ENCODE results near the gene TACC2.

- no peak for TF ChIP-seq CTCF (IDR thresholded peaks at IDR 0.05; ENCODE audit: extremely low read depth in 1 of 2, insufficient read depth in 1 of 2, low read depth in 1 of 2, low read length in 2 of 2)
- TF ChIP-seq POLR2AphosphoS5 (IDR thresholded peaks at IDR 0.05; ENCODE audit: insufficient read depth, low read depth, low read length): no peak
- TF ChIP-seq EZH2 (IDR thresholded peaks at IDR 0.05; ENCODE audit: borderline replicate concordance, low read depth, low read length, severe bottlenecking): no peak
- TF ChIP-seq POLR2A (IDR thresholded peaks at IDR 0.05; ENCODE audit: low read depth, low read length): no peak
- no peak for TF ChIP-seq MYC (IDR thresholded peaks at IDR 0.05; ENCODE audit: low read depth, low read length)
- TF ChIP-seq JUN (IDR thresholded peaks at IDR 0.05; ENCODE audit: borderline replicate concordance, insufficient read depth, insufficient read length, low read depth): no peak
- TF ChIP-seq GATA2 (IDR thresholded peaks at IDR 0.05; ENCODE audit: insufficient read depth, insufficient read length, low read depth, low read length): no peak
- no peak for TF ChIP-seq MAX (IDR thresholded peaks at IDR 0.05; ENCODE audit: insufficient read depth, insufficient read length)
Measured at GRCh38 chr10:122201401-122201800, 212.4 kb downstream of the TACC2 start.
